Aorta (tissue), 5 donors: ENCODE measurements around the gene KCNT2. TPM values are rescaled to one million over a fixed set of nuclear protein-coding genes. Genes with fewer than 3 reads are reported as not detected.
"Not testable (repeated sequence)": the region's sequence is repeated elsewhere in the genome, so short reads cannot be mapped to it uniquely, and the experiment has no call there.

Experiments used
- ATAC-seq: fragments of 200-7000 bp; cut with Tn5 transposase; one replicate; pipeline ENCODE4 v1.9.1; 2022; ENCODE audit warnings: moderate library complexity; ENCODE audit not compliant: low FRiP score
- DNase-seq, 2 donors: peaks; one replicate each; pipeline ENCODE4 v3.0.0-alpha.2; 2020
- H3K27ac ChIP-seq, 2 donors: one replicate each; pipeline ENCODE4 v1.5.1; 2013; ENCODE audit warnings: low read length in 2 of 2, mild to moderate bottlenecking in 2 of 2, moderate library complexity in 2 of 2, control low read depth in 1 of 2, inconsistent platforms in 1 of 2, low read depth in 1 of 2
- H3K27me3 ChIP-seq, 2 donors: one replicate each; pipeline ENCODE4 v1.6.1; 2013; ENCODE audit warnings: control low read depth in 1 of 2, low read length in 1 of 2, mild to moderate bottlenecking in 1 of 2, moderate library complexity in 1 of 2; ENCODE audit not compliant: insufficient read depth in 2 of 2, control insufficient read depth in 1 of 2
- H3K36me3 ChIP-seq, 2 donors: one replicate each; pipeline ENCODE4 v1.6.1; 2013; ENCODE audit warnings: control low read depth in 1 of 2, low read length in 1 of 2, mild to moderate bottlenecking in 1 of 2; ENCODE audit not compliant: insufficient read depth in 2 of 2, control insufficient read depth in 1 of 2
- H3K4me1 ChIP-seq, 2 donors: one replicate each; pipeline ENCODE4 v1.6.1; 2013; ENCODE audit warnings: low read length in 2 of 2, control low read depth in 1 of 2, mild to moderate bottlenecking in 1 of 2, moderate library complexity in 1 of 2; ENCODE audit not compliant: insufficient read depth in 2 of 2, control insufficient read depth in 1 of 2
- H3K4me3 ChIP-seq, 2 donors: one replicate each; pipeline ENCODE4 v1.5.1; 2013; ENCODE audit warnings: low read length in 2 of 2, control low read depth in 1 of 2, mild to moderate bottlenecking in 1 of 2
- H3K9me3 ChIP-seq: one replicate; pipeline ENCODE4 v1.6.1; 2013; ENCODE audit warnings: mild to moderate bottlenecking, low read length; ENCODE audit not compliant: control insufficient read depth
- WGBS, 2 donors: extraction: QIAGEN DNeasy Blood & Tissue Kit; methylation state at CpG; one replicate each; pipeline ENCODE4 v1.1.7; 2013; 5-methylcytosine and 5-hydroxymethylcytosine counted together
- intact Hi-C, 2 donors: fragments of 100-400 bp; cut with DNase I; formaldehyde crosslinking; loops; one replicate each; pipeline versions ENCODE4 v1.14.2 to v1.15.0; 2022
- polyA plus RNA-seq, 2 donors: library from polyadenylated mRNA; stranded (reverse); fragments of 200-250 nt; gene quantifications; one replicate each; pipeline ENCODE4 v1.2.3, GENCODE V29; 2013
- total RNA-seq, 2 donors: library from RNA; stranded (reverse); fragmentation: NEBNext Ultra II Directional; extraction: Animal tissue kit (Norgen Biotek cat#: 25700); gene quantifications; one replicate each; pipeline ENCODE4 v1.2.1, GENCODE V29; 2021
- donor health status: healthy with polysubstance abuse.
- donor health status: Bipolar disorder and iron deficiency.
- donor health status: DM: no; HTN: no; CAD: no.
- donor health status: DM: no; HTN: no; CAD: no.
- donor health status: DM: yes; HTN: yes; CAD: no.

The KCNT2 gene
- total and polyA plus RNA-seq, 4 donors, result 3.0 to 23.3 (median 16.3) TPM

GRCh38 chr1:196515904-196516303 lies 92.3 kb downstream of the KCNT2 start:
- Histone ChIP-seq H3K4me3 (no peak overlapping the region), H3K27ac (no peak overlapping the region), H3K4me1 (no peaks in the 10 kb centered on the region), H3K36me3 (no peaks in the 10 kb centered on the region), H3K9me3 (no peaks in the 10 kb centered on the region), H3K27me3 (no peaks in the 10 kb centered on the region)
- DNase-seq (no peak), ATAC-seq (no peak)
- WGBS, 2 donors, result 92 to 95% methylated on average over 2 of the region's 2 CpGs
- intact Hi-C loops, result no loop called here

GRCh38 chr1:196513821-196514220 lies 94.4 kb downstream of the KCNT2 start:
- no peak for DNase-seq
- WGBS, 2 donors, result 90 to 91% methylated on average over 2 of the region's 2 CpGs
- Histone ChIP-seq H3K27me3 (no peaks in the 10 kb centered on the region), H3K9me3 (no peaks in the 10 kb centered on the region), H3K4me1 (no peaks in the 10 kb centered on the region), H3K27ac (no peak overlapping the region), H3K4me3 (no peak overlapping the region), H3K36me3 (no peaks in the 10 kb centered on the region)
- no peak for ATAC-seq
- intact Hi-C loops, result no loop called here

GRCh38 chr1:196510451-196510850 lies 97.8 kb downstream of the KCNT2 start:
- H3K4me3 ChIP-seq, result no peak overlapping the region
- intact Hi-C loops, result no loop called here
- WGBS, 2 donors, result 60 to 86% methylated on average over 1 of the region's 1 CpG
- H3K4me1 ChIP-seq, result no peaks in the 10 kb centered on the region
- H3K36me3 ChIP-seq, result no peaks in the 10 kb centered on the region
- ATAC-seq (no peak), DNase-seq (no peak)
- no peaks in the 10 kb centered on the region for H3K27me3 ChIP-seq
- H3K9me3 ChIP-seq, result no peaks in the 10 kb centered on the region
- H3K27ac ChIP-seq, result no peak overlapping the region

- H3K4me1 ChIP-seq, DNase-seq, intact Hi-C loops, H3K4me3 ChIP-seq, H3K27me3 ChIP-seq, ATAC-seq, H3K27ac ChIP-seq, H3K9me3 ChIP-seq, H3K36me3 ChIP-seq: not testable (repeated sequence)
- 100% methylated on average over 1 of the region's 1 CpG for WGBS, 2 donors
Observed at GRCh38 chr1:196504224-196504623, 104.0 kb downstream of the KCNT2 start.

GRCh38 chr1:196502437-196502836 lies 105.8 kb downstream of the KCNT2 start:
- no peak overlapping the region for H3K4me3 ChIP-seq
- DNase-seq (no peak), ATAC-seq (no peak)
- H3K27me3 ChIP-seq, result no peaks in the 10 kb centered on the region
- intact Hi-C loops, result no loop called here
- no peaks in the 10 kb centered on the region for H3K4me1 ChIP-seq
- H3K36me3 ChIP-seq, result no peaks in the 10 kb centered on the region
- 85 to 89% methylated on average over 2 of the region's 2 CpGs for WGBS, 2 donors
- no peaks in the 10 kb centered on the region for H3K9me3 ChIP-seq
- no peak overlapping the region for H3K27ac ChIP-seq

GRCh38 chr1:196501760-196502428 lies 106.3 kb downstream of the KCNT2 start:
- Histone ChIP-seq H3K9me3 (no peaks in the 10 kb centered on the region), H3K36me3 (no peaks in the 10 kb centered on the region), H3K4me3 (no peak overlapping the region), H3K27me3 (no peaks in the 10 kb centered on the region), H3K4me1 (no peaks in the 10 kb centered on the region), H3K27ac (no peak overlapping the region)
- intact Hi-C loops, result no loop called here
- ATAC-seq (no peak), DNase-seq (no peak)
- 94 to 95% methylated on average over 8 of the region's 8 CpGs for WGBS, 2 donors

GRCh38 chr1:196497817-196498216 lies 110.4 kb downstream of the KCNT2 start:
- H3K4me3 ChIP-seq, result no peak overlapping the region
- 93 to 99% methylated on average over 4 of the region's 4 CpGs for WGBS, 2 donors
- no peaks in the 10 kb centered on the region for H3K4me1 ChIP-seq
- no peaks in the 10 kb centered on the region for H3K27me3 ChIP-seq
- DNase-seq (no peak), ATAC-seq (no peak)
- no peak overlapping the region for H3K27ac ChIP-seq
- H3K9me3 ChIP-seq, result no peaks in the 10 kb centered on the region
- intact Hi-C loops, result no loop called here
- no peaks in the 10 kb centered on the region for H3K36me3 ChIP-seq

GRCh38 chr1:196494766-196495165 lies 113.5 kb downstream of the KCNT2 start:
- Histone ChIP-seq H3K27ac (no peak overlapping the region), H3K27me3 (no peaks in the 10 kb centered on the region), H3K9me3 (no peaks in the 10 kb centered on the region), H3K4me3 (no peak overlapping the region), H3K4me1 (no peaks in the 10 kb centered on the region), H3K36me3 (no peaks in the 10 kb centered on the region)
- ATAC-seq (no peak), DNase-seq (no peak)
- 96 to 99% methylated on average over 5 of the region's 5 CpGs for WGBS, 2 donors
- intact Hi-C loops, result no loop called here

- intact Hi-C loops, result no loop called here
- H3K9me3 ChIP-seq, result no peaks in the 10 kb centered on the region
- H3K4me3 ChIP-seq, result no peak overlapping the region
- no peak for ATAC-seq
- no peak overlapping the region for H3K27ac ChIP-seq
- DNase-seq, result no peak
- H3K4me1 ChIP-seq, result no peaks in the 10 kb centered on the region
- 87% methylated on average over 4 of the region's 4 CpGs for WGBS, 2 donors
- no peaks in the 10 kb centered on the region for H3K27me3 ChIP-seq
- no peaks in the 10 kb centered on the region for H3K36me3 ChIP-seq
Observed at GRCh38 chr1:196493881-196494280, 114.4 kb downstream of the KCNT2 start.
